Trophoblast cell (in vitro differentiated cells and primary cell): Measurements from ENCODE around the gene ZFYVE28.

Source experiments
- DNase-seq, 2 donors: peaks; one replicate each; pipeline ENCODE4 v3.0.0-alpha.2; 2016
- H2AFZ ChIP-seq: 2 replicates; pipeline ENCODE4 v1.6.1; 2013; ENCODE audit warnings: low read length, moderate library complexity, mild to moderate bottlenecking; ENCODE audit not compliant: insufficient read depth, poor library complexity
- H2AK5ac ChIP-seq: 2 replicates; pipeline ENCODE4 v1.6.1; 2013; ENCODE audit warnings: mild to moderate bottlenecking, low read length
- H2BK120ac ChIP-seq: 2 replicates; pipeline ENCODE4 v1.6.1; 2013; ENCODE audit warnings: low read length, mild to moderate bottlenecking, moderate library complexity; ENCODE audit not compliant: insufficient read depth, poor library complexity
- H2BK12ac ChIP-seq: 2 replicates; pipeline ENCODE4 v1.6.1; 2013; ENCODE audit warnings: mild to moderate bottlenecking, low read length, moderate library complexity
- H2BK5ac ChIP-seq: 2 replicates; pipeline ENCODE4 v1.6.1; 2013; ENCODE audit warnings: low read length, low read depth, moderate library complexity, mild to moderate bottlenecking; ENCODE audit not compliant: poor library complexity
- H3K14ac ChIP-seq: 2 replicates; pipeline ENCODE4 v1.6.1; 2013; ENCODE audit warnings: mild to moderate bottlenecking, low read length
- H3K18ac ChIP-seq: 2 replicates; pipeline ENCODE4 v1.6.1; 2013; ENCODE audit warnings: mild to moderate bottlenecking, low read length
- H3K23ac ChIP-seq: 2 replicates; pipeline ENCODE4 v1.6.1; 2013; ENCODE audit warnings: low read length
- H3K27ac ChIP-seq: 2 replicates; pipeline ENCODE4 v1.5.1; 2013; ENCODE audit warnings: low read depth, mild to moderate bottlenecking, inconsistent platforms, low read length, moderate library complexity
- H3K27me3 ChIP-seq: 2 replicates; pipeline ENCODE4 v1.6.1; 2013; ENCODE audit warnings: inconsistent platforms, mild to moderate bottlenecking, low read length, moderate library complexity; ENCODE audit not compliant: insufficient read depth
- H3K36me3 ChIP-seq, 2 experiments: 1 replicate in 1 of 2; 2 replicates in 1 of 2; pipeline ENCODE4 v1.6.1; 2013; ENCODE audit warnings: low read length in 2 of 2, mild to moderate bottlenecking in 2 of 2, moderate library complexity in 1 of 2; ENCODE audit not compliant: insufficient read depth in 2 of 2, control insufficient read depth in 1 of 2
- H3K4ac ChIP-seq: 2 replicates; pipeline ENCODE4 v1.6.1; 2013; ENCODE audit warnings: low read depth, mild to moderate bottlenecking, low read length, moderate library complexity
- H3K4me1 ChIP-seq, 2 experiments: 1 replicate in 1 of 2; 2 replicates in 1 of 2; pipeline ENCODE4 v1.6.1; 2013; ENCODE audit warnings: low read length in 2 of 2, mild to moderate bottlenecking in 2 of 2, moderate library complexity in 1 of 2; ENCODE audit not compliant: insufficient read depth in 2 of 2, control insufficient read depth in 1 of 2
- H3K4me2 ChIP-seq: 2 replicates; pipeline ENCODE4 v1.6.1; 2013; ENCODE audit warnings: inconsistent platforms, mild to moderate bottlenecking, low read length, moderate library complexity
- H3K4me3 ChIP-seq: 2 replicates; pipeline ENCODE4 v1.5.1; 2013; ENCODE audit warnings: mild to moderate bottlenecking, low read depth, low read length, inconsistent platforms
- H3K79me1 ChIP-seq: one replicate; pipeline ENCODE4 v1.6.1; 2013; ENCODE audit warnings: low read length
- H3K79me2 ChIP-seq: 2 replicates; pipeline ENCODE4 v1.6.1; 2013; ENCODE audit warnings: low read length, mild to moderate bottlenecking; ENCODE audit not compliant: control insufficient read depth, insufficient read depth, poor library complexity
- H3K9ac ChIP-seq: 2 replicates; pipeline ENCODE4 v1.6.1; 2013; ENCODE audit warnings: mild to moderate bottlenecking, low read length
- H3K9me3 ChIP-seq: 2 replicates; pipeline ENCODE4 v1.6.1; 2013; ENCODE audit warnings: low read depth, mild to moderate bottlenecking, control low read depth, inconsistent platforms, low read length; ENCODE audit not compliant: insufficient read depth
- H4K12ac ChIP-seq: 2 replicates; pipeline ENCODE4 v1.6.1; 2013; ENCODE audit warnings: low read depth, mild to moderate bottlenecking, low read length, moderate library complexity
- H4K8ac ChIP-seq: 2 replicates; pipeline ENCODE4 v1.6.1; 2013; ENCODE audit warnings: low read depth, mild to moderate bottlenecking, low read length, moderate library complexity
- H4K91ac ChIP-seq: one replicate; pipeline ENCODE4 v1.6.1; 2013; ENCODE audit warnings: low read depth, mild to moderate bottlenecking, low read length, moderate library complexity
- WGBS: extraction: QIAGEN DNeasy Blood & Tissue Kit; methylation state at CpG from one replicate; pipeline ENCODE4 v1.1.7; 2013; ENCODE audit warnings: missing lambda C conversion rate; ENCODE audit not compliant: insufficient read length, insufficient coverage; ENCODE audit errors: extremely low coverage; 5-methylcytosine and 5-hydroxymethylcytosine counted together

ZFYVE28 gene

GRCh38 chr4:2354118-2354517 lies 64.3 kb downstream of the ZFYVE28 start:
- no peak overlapping the region for H2AFZ ChIP-seq
- H2AK5ac ChIP-seq = no peak overlapping the region
- no peak overlapping the region for H2BK5ac ChIP-seq
- no peak overlapping the region for H2BK120ac ChIP-seq
- no peaks in the 10 kb centered on the region for H3K79me1 ChIP-seq
- H4K12ac ChIP-seq = no peak overlapping the region
- H4K91ac ChIP-seq = no peak overlapping the region
- no peak overlapping the region for H3K4me2 ChIP-seq
- H3K18ac ChIP-seq = no peak overlapping the region
- no peaks in the 10 kb centered on the region for H3K36me3 ChIP-seq
- H3K27me3 ChIP-seq = no peaks in the 10 kb centered on the region
- H2BK12ac ChIP-seq = no peak overlapping the region
- H3K9me3 ChIP-seq = peaks cover 1% of the 10 kb centered on the region
- H3K27ac ChIP-seq = no peak overlapping the region
- no peaks in the 10 kb centered on the region for H3K4me1 ChIP-seq
- no peak overlapping the region for H4K8ac ChIP-seq
- no CpG with 5 or more reads among the region's 6 CpGs for WGBS
- no peak overlapping the region for H3K23ac ChIP-seq
- no peak overlapping the region for H3K9ac ChIP-seq
- H3K4ac ChIP-seq = no peak overlapping the region
- no peaks in the 10 kb centered on the region for H3K79me2 ChIP-seq
- no peak overlapping the region for H3K14ac ChIP-seq
- H3K4me3 ChIP-seq = no peak overlapping the region
- no peak for DNase-seq

GRCh38 chr4:2353222-2354107 lies 65.0 kb downstream of the ZFYVE28 start:
- no peaks in the 10 kb centered on the region for H3K4me1 ChIP-seq
- no peaks in the 10 kb centered on the region for H3K79me1 ChIP-seq
- H3K23ac ChIP-seq = no peak overlapping the region
- no peaks in the 10 kb centered on the region for H3K79me2 ChIP-seq
- H2AFZ ChIP-seq = no peak overlapping the region
- no peak overlapping the region for H3K4me2 ChIP-seq
- H2BK5ac ChIP-seq = no peak overlapping the region
- H2BK120ac ChIP-seq = no peak overlapping the region
- no peak overlapping the region for H3K27ac ChIP-seq
- no peak overlapping the region for H3K4me3 ChIP-seq
- no peaks in the 10 kb centered on the region for H3K27me3 ChIP-seq
- H4K12ac ChIP-seq = no peak overlapping the region
- no peaks in the 10 kb centered on the region for H3K36me3 ChIP-seq
- no peak overlapping the region for H3K4ac ChIP-seq
- H2BK12ac ChIP-seq = no peak overlapping the region
- H4K8ac ChIP-seq = no peak overlapping the region
- no peak overlapping the region for H3K9ac ChIP-seq
- H3K18ac ChIP-seq = no peak overlapping the region
- WGBS = no CpG with 5 or more reads among the region's 30 CpGs
- peaks cover 1% of the 10 kb centered on the region for H3K9me3 ChIP-seq
- no peak overlapping the region for H3K14ac ChIP-seq
- no peak overlapping the region for H2AK5ac ChIP-seq
- no peak overlapping the region for H4K91ac ChIP-seq
- DNase-seq = no peak

GRCh38 chr4:2352729-2353221 lies 65.7 kb downstream of the ZFYVE28 start:
- no CpG with 5 or more reads among the region's 5 CpGs for WGBS

GRCh38 chr4:2352171-2352570 lies 66.3 kb downstream of the ZFYVE28 start:
- H2AK5ac ChIP-seq = no peak overlapping the region
- no CpG with 5 or more reads among the region's 10 CpGs for WGBS
- H4K8ac ChIP-seq = no peak overlapping the region
- no peak overlapping the region for H3K23ac ChIP-seq
- H2BK5ac ChIP-seq = no peak overlapping the region
- H3K4me1 ChIP-seq = no peaks in the 10 kb centered on the region
- no peak for DNase-seq
- H3K4me3 ChIP-seq = no peak overlapping the region
- H3K79me2 ChIP-seq = no peaks in the 10 kb centered on the region
- H3K9me3 ChIP-seq = no peaks in the 10 kb centered on the region
- no peaks in the 10 kb centered on the region for H3K36me3 ChIP-seq
- H3K27me3 ChIP-seq = no peaks in the 10 kb centered on the region
- H3K79me1 ChIP-seq = no peaks in the 10 kb centered on the region
- H2BK12ac ChIP-seq = no peak overlapping the region
- no peak overlapping the region for H4K91ac ChIP-seq
- no peak overlapping the region for H3K9ac ChIP-seq
- H3K27ac ChIP-seq = no peak overlapping the region
- H4K12ac ChIP-seq = no peak overlapping the region
- H3K4me2 ChIP-seq = no peak overlapping the region
- H3K18ac ChIP-seq = no peak overlapping the region
- H2AFZ ChIP-seq = no peak overlapping the region
- H3K4ac ChIP-seq = no peak overlapping the region
- no peak overlapping the region for H2BK120ac ChIP-seq
- no peak overlapping the region for H3K14ac ChIP-seq

More at GRCh38 chr4:2352729-2353221, 65.7 kb downstream of the ZFYVE28 start:
- no peak for DNase-seq
- Histone ChIP-seq H4K8ac (no peak overlapping the region), H3K27me3 (no peaks in the 10 kb centered on the region), H4K12ac (no peak overlapping the region), H3K36me3 (no peaks in the 10 kb centered on the region), H3K4ac (no peak overlapping the region), H2BK120ac (no peak overlapping the region), H2AFZ (no peak overlapping the region), H2BK5ac (no peak overlapping the region), H3K9ac (no peak overlapping the region), H3K9me3 (no peaks in the 10 kb centered on the region), H2BK12ac (no peak overlapping the region), H3K4me1 (no peaks in the 10 kb centered on the region), H3K23ac (no peak overlapping the region), H3K4me2 (no peak overlapping the region), H3K14ac (no peak overlapping the region), H2AK5ac (no peak overlapping the region), H3K79me2 (no peaks in the 10 kb centered on the region), H3K4me3 (no peak overlapping the region), H3K18ac (no peak overlapping the region), H3K27ac (no peak overlapping the region), H4K91ac (no peak overlapping the region), H3K79me1 (no peaks in the 10 kb centered on the region)
